H9 (cell line): ENCODE results near the gene ANAPC2. TPM values are rescaled to one million over a fixed set of nuclear protein-coding genes. Genes with fewer than 3 reads are reported as not detected.

Experiments
- DNase-seq: peaks from one replicate; pipeline ENCODE4 v3.0.0-alpha.2; 2017
- H2AFZ ChIP-seq: one replicate; pipeline ENCODE4 v1.6.1; 2013; ENCODE audit warnings: mild to moderate bottlenecking, low read length, control low read depth, moderate library complexity
- H2AK5ac ChIP-seq: 2 replicates; pipeline ENCODE4 v1.6.1; 2013; ENCODE audit warnings: low read length, control low read depth, mixed read lengths; ENCODE audit not compliant: insufficient read length
- H2BK120ac ChIP-seq: one replicate; pipeline ENCODE4 v1.6.1; 2013; ENCODE audit warnings: low read depth, mild to moderate bottlenecking, low read length, control low read depth, inconsistent platforms; ENCODE audit not compliant: poor library complexity, severe bottlenecking
- H2BK12ac ChIP-seq: 2 replicates; pipeline ENCODE4 v1.6.1; 2013; ENCODE audit warnings: low read length, control low read depth, mixed read lengths, low read depth; ENCODE audit not compliant: insufficient read length
- H2BK15ac ChIP-seq: 2 replicates; pipeline ENCODE4 v1.6.1; 2013; ENCODE audit warnings: low read depth, low read length, control low read depth
- H2BK20ac ChIP-seq: one replicate; pipeline ENCODE4 v1.6.1; 2013; ENCODE audit warnings: low read depth, mild to moderate bottlenecking, low read length, control low read depth, inconsistent platforms; ENCODE audit not compliant: poor library complexity, severe bottlenecking
- H2BK5ac ChIP-seq: 2 replicates; pipeline ENCODE4 v1.6.1; 2013; ENCODE audit warnings: low read length, control low read depth, mixed read lengths; ENCODE audit not compliant: insufficient read length
- H3K14ac ChIP-seq: 2 replicates; pipeline ENCODE4 v1.6.1; 2013; ENCODE audit warnings: low read length, control low read depth; ENCODE audit not compliant: insufficient read depth
- H3K18ac ChIP-seq: 2 replicates; pipeline ENCODE4 v1.6.1; 2013; ENCODE audit warnings: low read depth, mild to moderate bottlenecking, mixed read lengths, low read length, control low read depth; ENCODE audit not compliant: insufficient read length
- H3K23ac ChIP-seq: 2 replicates; pipeline ENCODE4 v1.6.1; 2013; ENCODE audit warnings: low read length, control low read depth, mixed read lengths, low read depth; ENCODE audit not compliant: insufficient read length
- H3K23me2 ChIP-seq: 2 replicates; pipeline ENCODE4 v1.6.1; 2013; ENCODE audit warnings: low read depth, mild to moderate bottlenecking, mixed read lengths, low read length, control low read depth; ENCODE audit not compliant: insufficient read length, poor library complexity, severe bottlenecking
- H3K27ac ChIP-seq: 2 replicates; pipeline ENCODE4 v1.5.1; 2013; ENCODE audit warnings: low read length, control low read depth, mixed read lengths, low read depth; ENCODE audit not compliant: insufficient read length
- H3K27me3 ChIP-seq: 2 replicates; pipeline ENCODE4 v1.6.1; 2013; ENCODE audit warnings: low read length, control low read depth, inconsistent platforms; ENCODE audit not compliant: insufficient read depth
- H3K4ac ChIP-seq: 2 replicates; pipeline ENCODE4 v1.6.1; 2013; ENCODE audit warnings: low read depth, mild to moderate bottlenecking, control low read depth, inconsistent platforms, low read length, moderate library complexity
- H3K4me1 ChIP-seq: 2 replicates; pipeline ENCODE4 v1.6.1; 2013; ENCODE audit warnings: low read length, control low read depth, inconsistent platforms; ENCODE audit not compliant: insufficient read depth
- H3K4me2 ChIP-seq: 2 replicates; pipeline ENCODE4 v1.6.1; 2013; ENCODE audit warnings: low read length, control low read depth, mixed read lengths; ENCODE audit not compliant: insufficient read length, insufficient read depth
- H3K56ac ChIP-seq: 2 replicates; pipeline ENCODE4 v1.6.1; 2013; ENCODE audit warnings: low read depth, mild to moderate bottlenecking, mixed read lengths, low read length, control low read depth; ENCODE audit not compliant: insufficient read length
- H3K79me1 ChIP-seq: 2 replicates; pipeline ENCODE4 v1.6.1; 2013; ENCODE audit warnings: low read depth, mild to moderate bottlenecking, moderate library complexity, low read length, control low read depth, inconsistent platforms; ENCODE audit not compliant: insufficient read depth, poor library complexity, severe bottlenecking
- H3K79me2 ChIP-seq: 2 replicates; pipeline ENCODE4 v1.6.1; 2013; ENCODE audit warnings: low read length, control low read depth, inconsistent platforms; ENCODE audit not compliant: insufficient read depth
- H3K9ac ChIP-seq: 2 replicates; pipeline ENCODE4 v1.6.1; 2013; ENCODE audit warnings: low read length, control low read depth, mixed read lengths; ENCODE audit not compliant: insufficient read length; ENCODE audit errors: extremely low read depth
- H3K9me3 ChIP-seq: one replicate; pipeline ENCODE4 v1.6.1; 2013; ENCODE audit warnings: low read depth, low read length, inconsistent platforms; ENCODE audit not compliant: control insufficient read depth
- H3T11ph ChIP-seq: one replicate; pipeline ENCODE4 v1.6.1; 2013; ENCODE audit warnings: mild to moderate bottlenecking, low read length, control low read depth, inconsistent platforms
- H4K20me1 ChIP-seq: one replicate; pipeline ENCODE4 v1.6.1; 2013; ENCODE audit not compliant: control insufficient read depth, insufficient read length, insufficient read depth
- H4K5ac ChIP-seq: 2 replicates; pipeline ENCODE4 v1.6.1; 2013; ENCODE audit warnings: low read depth, mild to moderate bottlenecking, mixed read lengths, low read length, control low read depth; ENCODE audit not compliant: insufficient read length
- H4K8ac ChIP-seq: replicated peaks from 2 replicates; pipeline ENCODE4 v1.6.1; 2013; ENCODE audit warnings: low read length, control low read depth, mixed read lengths, low read depth; ENCODE audit not compliant: insufficient read length
- H4K91ac ChIP-seq: 2 replicates; pipeline ENCODE4 v1.6.1; 2013; ENCODE audit warnings: low read depth, mild to moderate bottlenecking, moderate library complexity, mixed read lengths, low read length, control low read depth; ENCODE audit not compliant: insufficient read length
- H3K27ac Mint-ChIP-seq, 3 experiments: 2 replicates in 2 of 3; 3 replicates in 1 of 3; pipeline ENCODE4 v1.8.0; 2020 to 2021; ENCODE audit warnings: mixed read lengths in 3 of 3, mild to moderate bottlenecking in 1 of 3, moderate library complexity in 1 of 3
- H3K27me3 Mint-ChIP-seq: 2 replicates; pipeline ENCODE4 v1.8.0; 2021; ENCODE audit warnings: low read depth, mild to moderate bottlenecking, moderate library complexity, mixed read lengths
- H3K36me3 Mint-ChIP-seq, 3 experiments: 2 replicates in 2 of 3; 3 replicates in 1 of 3; pipeline ENCODE4 v1.8.0; 2020 to 2021; ENCODE audit warnings: low read depth in 3 of 3, mixed read lengths in 3 of 3; ENCODE audit not compliant: insufficient read depth in 1 of 3
- H3K4me1 Mint-ChIP-seq, 2 experiments: 2 replicates each; pipeline ENCODE4 v1.8.0; 2020; ENCODE audit warnings: mixed read lengths in 2 of 2
- H3K4me3 Mint-ChIP-seq, 2 experiments: 2 replicates in 1 of 2; 3 replicates in 1 of 2; pipeline ENCODE4 v1.8.0; 2020 to 2021; ENCODE audit warnings: mild to moderate bottlenecking in 2 of 2, mixed read lengths in 2 of 2, moderate library complexity in 1 of 2
- H3K9me3 Mint-ChIP-seq, 2 experiments: 2 replicates in 1 of 2; 3 replicates in 1 of 2; pipeline ENCODE4 v1.8.0; 2020; ENCODE audit warnings: mild to moderate bottlenecking in 2 of 2, mixed read lengths in 2 of 2, moderate library complexity in 1 of 2
- WGBS: extraction: QIAGEN DNeasy Blood & Tissue Kit; methylation state at CpG from one replicate; pipeline ENCODE4 v1.1.7; 2013; ENCODE audit warnings: missing lambda C conversion rate, low lambda C conversion rate, mixed read lengths; ENCODE audit not compliant: insufficient read length; ENCODE audit errors: extremely low coverage; 5-methylcytosine and 5-hydroxymethylcytosine counted together
- total RNA-seq: library from RNA; stranded (reverse); gene quantifications from 2 replicates; pipeline ENCODE4 v1.2.1, GENCODE V29; 2021
- TF ChIP-seq, protein P1 (sequence below): fragments of 200-600 bp; sonication (generic); conservative IDR thresholded peaks from 3 replicates; pipeline ENCODE4 v1.8.0; 2021; ENCODE audit warnings: antibody characterized with exemption, mild to moderate bottlenecking

ANAPC2 gene
- total RNA-seq, 1 experiment from 2014 or later = 54.8 TPM

DNA sequence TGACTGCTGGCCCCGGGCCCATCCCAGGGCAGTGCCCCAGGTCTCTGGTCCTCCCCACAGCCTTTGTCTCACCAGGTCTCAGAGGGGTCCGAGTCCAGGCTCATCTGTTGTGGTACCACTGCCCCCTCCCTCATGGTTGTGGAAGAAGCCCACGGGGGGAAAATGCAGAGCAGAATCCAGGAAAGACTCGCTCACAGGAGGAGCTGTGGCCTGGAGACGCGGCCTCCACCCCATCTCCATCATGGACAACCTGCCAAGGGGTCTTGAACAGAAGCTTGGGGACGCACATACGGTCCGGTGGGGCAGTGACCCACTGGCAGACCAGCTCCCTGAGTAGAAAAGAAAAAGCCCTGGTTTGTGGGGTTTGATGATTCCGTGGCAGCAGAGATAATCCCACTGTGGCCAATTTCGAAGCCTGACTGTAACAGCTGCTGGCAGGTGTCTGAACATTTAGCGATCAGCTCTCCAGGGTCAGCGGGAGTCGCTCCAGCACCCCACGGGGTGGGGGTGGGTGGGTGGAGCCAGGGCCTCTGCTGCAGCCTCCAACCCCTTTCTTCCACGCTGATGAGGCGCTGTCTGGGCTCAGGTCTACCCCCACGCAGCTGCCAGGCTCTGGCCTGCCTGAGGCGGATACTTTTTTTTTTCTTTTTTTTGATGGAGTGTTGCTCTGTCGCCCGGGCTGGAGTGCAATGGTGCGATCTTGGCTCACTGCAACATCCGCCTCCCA, 51.3 kb downstream of the ANAPC2 start:
- peaks cover 90% of the 10 kb centered on the region for H3K27me3 Mint-ChIP-seq
- no peak for DNase-seq

More for the DNA sequence above, 51.3 kb downstream of the ANAPC2 start:
- no peak overlapping the region for H3K23ac ChIP-seq
- H3K79me1 ChIP-seq = no peaks in the 10 kb centered on the region
- H3K18ac ChIP-seq = no peak overlapping the region
- H4K5ac ChIP-seq = no peak overlapping the region
- no peak overlapping the region for H4K91ac ChIP-seq
- H2AFZ ChIP-seq = no peak overlapping the region
- no peak overlapping the region for H3K4me2 ChIP-seq
- H3K4ac ChIP-seq = no peak overlapping the region
- no peak overlapping the region for H3K4me3 Mint-ChIP-seq
- H3K9me3 Mint-ChIP-seq = no peaks in the 10 kb centered on the region; a peak in 2 of 5 replicates
- H2AK5ac ChIP-seq = no peak overlapping the region
- no peak overlapping the region for H3K14ac ChIP-seq
- no peak overlapping the region for H2BK5ac ChIP-seq
- H3K9ac ChIP-seq = no peak overlapping the region
- no peaks in the 10 kb centered on the region for H3K9me3 ChIP-seq
- H3T11ph ChIP-seq = no peak overlapping the region
- H3K23me2 ChIP-seq = no peaks in the 10 kb centered on the region
- peaks cover 2% of the 10 kb centered on the region for H4K20me1 ChIP-seq
- no peak overlapping the region for H2BK15ac ChIP-seq
- H4K8ac ChIP-seq = no peak overlapping the region
- WGBS = no CpG with 5 or more reads among the region's 23 CpGs
- no peaks in the 10 kb centered on the region for H3K36me3 Mint-ChIP-seq
- no peak overlapping the region for H3K27ac ChIP-seq
- no peak overlapping the region for H3K56ac ChIP-seq
- peaks cover 29% of the 10 kb centered on the region; the same call in 1 of the 2 replicates for H3K27me3 ChIP-seq
- no peak overlapping the region for H2BK120ac ChIP-seq
- no peak overlapping the region for H3K27ac Mint-ChIP-seq
- H3K4me1 Mint-ChIP-seq = peaks cover 0 to 12% of the 10 kb centered on the region in 2 experiments; a peak in 2 of 4 replicates
- H2BK12ac ChIP-seq = no peak overlapping the region
- H3K79me2 ChIP-seq = no peaks in the 10 kb centered on the region
- H3K4me1 ChIP-seq = no peaks in the 10 kb centered on the region
- H2BK20ac ChIP-seq = no peak overlapping the region
- TF ChIP-seq, protein P1, sequence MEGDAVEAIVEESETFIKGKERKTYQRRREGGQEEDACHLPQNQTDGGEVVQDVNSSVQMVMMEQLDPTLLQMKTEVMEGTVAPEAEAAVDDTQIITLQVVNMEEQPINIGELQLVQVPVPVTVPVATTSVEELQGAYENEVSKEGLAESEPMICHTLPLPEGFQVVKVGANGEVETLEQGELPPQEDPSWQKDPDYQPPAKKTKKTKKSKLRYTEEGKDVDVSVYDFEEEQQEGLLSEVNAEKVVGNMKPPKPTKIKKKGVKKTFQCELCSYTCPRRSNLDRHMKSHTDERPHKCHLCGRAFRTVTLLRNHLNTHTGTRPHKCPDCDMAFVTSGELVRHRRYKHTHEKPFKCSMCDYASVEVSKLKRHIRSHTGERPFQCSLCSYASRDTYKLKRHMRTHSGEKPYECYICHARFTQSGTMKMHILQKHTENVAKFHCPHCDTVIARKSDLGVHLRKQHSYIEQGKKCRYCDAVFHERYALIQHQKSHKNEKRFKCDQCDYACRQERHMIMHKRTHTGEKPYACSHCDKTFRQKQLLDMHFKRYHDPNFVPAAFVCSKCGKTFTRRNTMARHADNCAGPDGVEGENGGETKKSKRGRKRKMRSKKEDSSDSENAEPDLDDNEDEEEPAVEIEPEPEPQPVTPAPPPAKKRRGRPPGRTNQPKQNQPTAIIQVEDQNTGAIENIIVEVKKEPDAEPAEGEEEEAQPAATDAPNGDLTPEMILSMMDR = no peak
